GM23248 (cell line): Measurements from ENCODE around the gene HAND1.

Experiments
- EZH2 ChIP-seq: fragments of 200-600 bp; sonication (generic); IDR thresholded peaks from 2 replicates; pipeline ENCODE4 v1.6.1; 2018; ENCODE audit warnings: antibody characterized with exemption, mild to moderate bottlenecking; ENCODE audit not compliant: insufficient read depth, poor library complexity, severe bottlenecking
- EZH2phosphoT487 ChIP-seq: fragments of 200-600 bp; sonication (generic); IDR thresholded peaks from 2 replicates; pipeline ENCODE4 v1.6.1; 2018; ENCODE audit warnings: antibody characterized with exemption, moderate library complexity, mild to moderate bottlenecking, low read depth; ENCODE audit not compliant: insufficient read depth

DNA sequence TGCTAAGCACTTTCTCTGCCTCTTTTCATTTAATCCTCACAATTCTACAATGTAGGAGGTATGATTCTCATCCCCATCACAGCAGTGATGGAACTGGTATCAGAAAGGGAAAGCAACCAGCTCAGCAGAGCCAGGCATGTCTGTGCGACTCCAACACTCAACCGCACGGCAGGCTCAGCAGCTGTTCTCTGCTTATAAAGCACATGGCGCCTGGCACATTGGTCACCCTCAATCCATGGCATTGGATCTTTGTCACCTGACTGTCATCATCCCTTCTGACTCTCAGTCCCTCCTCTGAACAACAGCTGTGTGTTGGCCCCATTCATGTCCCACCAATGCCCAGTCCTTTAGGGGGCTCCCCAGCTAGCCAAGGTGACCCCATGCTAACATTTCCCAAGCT, 45.1 kb upstream of the HAND1 start:
- TF ChIP-seq EZH2 (no peak), EZH2phosphoT487 (no peak)
